OCI-LY1 (cell line): ENCODE data around the gene CNPY4.

ENCODE experiments used
- H2AFZ ChIP-seq: fragments of 200-600 bp; sonication (generic), shearing (Covaris generic); 2 replicates; pipeline ENCODE4 v1.6.0; 2014; ENCODE audit warnings: antibody characterized with exemption, mild to moderate bottlenecking, low read length
- H3F3A ChIP-seq: fragments of 200-600 bp; sonication (generic), shearing (Covaris generic); 2 replicates; pipeline ENCODE4 v1.6.0; 2014; ENCODE audit warnings: mild to moderate bottlenecking, antibody characterized with exemption, low read length, moderate library complexity; ENCODE audit not compliant: insufficient read depth
- H3K27ac ChIP-seq: fragments of 200-600 bp; sonication (generic); 2 replicates; pipeline ENCODE4 v1.5.1; 2014; ENCODE audit warnings: low read length, mixed run types, mild to moderate bottlenecking, low read depth; ENCODE audit not compliant: poor library complexity, severe bottlenecking
- H3K27me3 ChIP-seq: fragments of 200-600 bp; sonication (generic); 2 replicates; pipeline ENCODE4 v1.6.0; 2014; ENCODE audit warnings: antibody characterized with exemption, mild to moderate bottlenecking, low read length, moderate library complexity; ENCODE audit not compliant: insufficient read depth
- H3K36me3 ChIP-seq: fragments of 200-600 bp; sonication (generic); 2 replicates; pipeline ENCODE4 v1.6.1; 2014; ENCODE audit warnings: mild to moderate bottlenecking, antibody characterized with exemption, low read length, moderate library complexity, mixed read lengths; ENCODE audit not compliant: insufficient read depth
- H3K4me1 ChIP-seq: fragments of 200-600 bp; sonication (generic); 2 replicates; pipeline ENCODE4 v1.5.1; 2014; ENCODE audit warnings: mild to moderate bottlenecking, low read length, moderate library complexity; ENCODE audit not compliant: insufficient read depth, severe bottlenecking
- H3K4me2 ChIP-seq: fragments of 200-600 bp; sonication (generic), shearing (Covaris generic); 2 replicates; pipeline ENCODE4 v1.6.1; 2014; ENCODE audit warnings: low read length
- H3K4me3 ChIP-seq: fragments of 200-600 bp; sonication (generic); 2 replicates; pipeline ENCODE4 v1.5.1; 2014; ENCODE audit warnings: low read length, low read depth, mild to moderate bottlenecking, mixed read lengths; ENCODE audit not compliant: poor library complexity, severe bottlenecking
- H3K79me2 ChIP-seq: fragments of 200-600 bp; shearing (Covaris generic); 2 replicates; pipeline ENCODE4 v1.6.1; 2016; ENCODE audit warnings: mixed run types, low read length, mixed read lengths; ENCODE audit not compliant: insufficient read depth
- H3K9ac ChIP-seq: fragments of 200-600 bp; sonication (generic), shearing (Covaris generic); 2 replicates; pipeline ENCODE4 v1.6.1; 2014; ENCODE audit warnings: mild to moderate bottlenecking, low read length, mixed read lengths
- H3K9me2 ChIP-seq: fragments of 200-600 bp; sonication (generic), shearing (Covaris generic); 2 replicates; pipeline ENCODE4 v1.6.1; 2014; ENCODE audit warnings: low read depth, mild to moderate bottlenecking, low read length, mixed read lengths
- H3K9me3 ChIP-seq: fragments of 200-600 bp; shearing (Covaris generic); 2 replicates; pipeline ENCODE4 v1.6.1; 2014; ENCODE audit warnings: low read length, mixed read lengths
- H4K20me1 ChIP-seq: fragments of 200-600 bp; sonication (generic), shearing (Covaris generic); 2 replicates; pipeline ENCODE4 v1.6.0; 2016; ENCODE audit warnings: mild to moderate bottlenecking, low read length; ENCODE audit not compliant: insufficient read depth
- EZH2 ChIP-seq: fragments of 200-600 bp; sonication (generic), shearing (Covaris generic); IDR thresholded peaks from 2 replicates; pipeline ENCODE4 v1.8.0; 2017; ENCODE audit warnings: borderline replicate concordance, mixed run types, mild to moderate bottlenecking, antibody characterized with exemption, low read length, moderate library complexity, mixed read lengths
- TF ChIP-seq, protein P1 (sequence below): fragments of 200-600 bp; sonication (generic), shearing (Covaris generic); IDR thresholded peaks from 2 replicates; pipeline ENCODE4 v1.5.1; 2017; ENCODE audit warnings: mild to moderate bottlenecking, antibody characterized with exemption, low read length, moderate library complexity, mixed read lengths

CNPY4 gene

DNA sequence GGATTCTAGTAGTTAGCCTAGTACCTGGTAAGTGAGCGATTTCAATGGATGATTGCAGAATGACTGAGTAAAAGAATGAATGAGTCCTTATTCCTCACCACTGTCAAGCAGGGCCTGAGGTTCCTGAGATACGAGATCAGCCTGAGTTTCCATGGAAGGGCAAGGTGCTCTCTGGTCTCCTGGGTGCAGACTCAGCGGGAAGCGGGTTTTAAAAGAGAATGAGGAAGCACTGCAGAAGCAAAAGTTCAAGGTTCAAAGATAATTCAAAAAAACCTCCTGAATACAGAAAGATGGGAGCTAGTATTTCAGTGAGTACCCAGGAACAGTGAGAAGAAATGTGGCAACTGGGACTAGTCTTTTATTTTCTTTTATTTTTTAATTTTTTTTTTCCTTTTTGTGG, 42.2 kb upstream of the CNPY4 start:
- Histone ChIP-seq H3F3A (peaks cover 5% of the 10 kb centered on the region; the same call in 1 of the 2 replicates), H3K4me3 (no peak overlapping the region), H3K36me3 (peaks cover 69% of the 10 kb centered on the region), H2AFZ (no peak overlapping the region), H3K79me2 (peaks cover 6% of the 10 kb centered on the region), H3K9ac (no peak overlapping the region), H3K4me1 (peaks cover 12% of the 10 kb centered on the region), H3K9me3 (peaks cover 9% of the 10 kb centered on the region), H4K20me1 (no peaks in the 10 kb centered on the region), H3K27me3 (no peaks in the 10 kb centered on the region), H3K27ac (no peak overlapping the region), H3K4me2 (no peak overlapping the region), H3K9me2 (no peaks in the 10 kb centered on the region)
- TF ChIP-seq, protein P1, sequence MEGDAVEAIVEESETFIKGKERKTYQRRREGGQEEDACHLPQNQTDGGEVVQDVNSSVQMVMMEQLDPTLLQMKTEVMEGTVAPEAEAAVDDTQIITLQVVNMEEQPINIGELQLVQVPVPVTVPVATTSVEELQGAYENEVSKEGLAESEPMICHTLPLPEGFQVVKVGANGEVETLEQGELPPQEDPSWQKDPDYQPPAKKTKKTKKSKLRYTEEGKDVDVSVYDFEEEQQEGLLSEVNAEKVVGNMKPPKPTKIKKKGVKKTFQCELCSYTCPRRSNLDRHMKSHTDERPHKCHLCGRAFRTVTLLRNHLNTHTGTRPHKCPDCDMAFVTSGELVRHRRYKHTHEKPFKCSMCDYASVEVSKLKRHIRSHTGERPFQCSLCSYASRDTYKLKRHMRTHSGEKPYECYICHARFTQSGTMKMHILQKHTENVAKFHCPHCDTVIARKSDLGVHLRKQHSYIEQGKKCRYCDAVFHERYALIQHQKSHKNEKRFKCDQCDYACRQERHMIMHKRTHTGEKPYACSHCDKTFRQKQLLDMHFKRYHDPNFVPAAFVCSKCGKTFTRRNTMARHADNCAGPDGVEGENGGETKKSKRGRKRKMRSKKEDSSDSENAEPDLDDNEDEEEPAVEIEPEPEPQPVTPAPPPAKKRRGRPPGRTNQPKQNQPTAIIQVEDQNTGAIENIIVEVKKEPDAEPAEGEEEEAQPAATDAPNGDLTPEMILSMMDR: no peak
- no peak for TF ChIP-seq EZH2

DNA sequence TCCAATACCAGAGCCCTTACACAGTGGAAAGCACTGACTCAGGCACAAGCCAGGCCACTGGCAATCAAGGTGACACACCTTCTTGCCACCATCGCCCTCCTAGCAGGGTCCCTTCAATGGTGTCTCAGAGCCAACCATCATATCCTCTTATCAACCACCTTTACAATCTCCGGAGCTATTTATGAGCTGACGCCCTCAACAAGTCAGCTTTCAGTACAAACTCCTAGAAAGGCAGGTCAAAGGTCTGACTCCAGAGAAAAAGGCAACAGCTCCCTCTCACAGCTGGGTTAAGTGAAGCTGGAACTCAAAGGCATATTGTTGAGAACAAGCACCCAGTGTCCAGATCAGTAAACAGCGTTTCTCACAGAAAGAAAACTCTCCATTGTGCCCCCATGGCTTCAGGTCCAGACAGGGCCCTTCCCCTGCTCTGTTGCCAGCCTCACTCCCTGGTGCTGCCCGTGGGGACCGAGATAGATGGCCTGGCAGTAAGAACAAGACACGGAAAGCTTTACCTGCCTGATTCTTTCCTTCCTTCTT, 40.3 kb upstream of the CNPY4 start:
- Histone ChIP-seq H3K36me3 (peaks cover 50% of the 10 kb centered on the region), H4K20me1 (no peaks in the 10 kb centered on the region), H3K27ac (no peak overlapping the region), H3F3A (peaks cover 10% of the 10 kb centered on the region; the same call in 1 of the 2 replicates), H3K27me3 (no peaks in the 10 kb centered on the region), H3K79me2 (peaks cover 6% of the 10 kb centered on the region), H3K9me3 (no peaks in the 10 kb centered on the region), H3K4me1 (peaks cover 20% of the 10 kb centered on the region), H2AFZ (no peak overlapping the region), H3K4me2 (no peak overlapping the region), H3K4me3 (no peak overlapping the region), H3K9me2 (no peaks in the 10 kb centered on the region), H3K9ac (no peak overlapping the region)
- TF ChIP-seq EZH2: no peak
- TF ChIP-seq, protein P1: no peak

DNA sequence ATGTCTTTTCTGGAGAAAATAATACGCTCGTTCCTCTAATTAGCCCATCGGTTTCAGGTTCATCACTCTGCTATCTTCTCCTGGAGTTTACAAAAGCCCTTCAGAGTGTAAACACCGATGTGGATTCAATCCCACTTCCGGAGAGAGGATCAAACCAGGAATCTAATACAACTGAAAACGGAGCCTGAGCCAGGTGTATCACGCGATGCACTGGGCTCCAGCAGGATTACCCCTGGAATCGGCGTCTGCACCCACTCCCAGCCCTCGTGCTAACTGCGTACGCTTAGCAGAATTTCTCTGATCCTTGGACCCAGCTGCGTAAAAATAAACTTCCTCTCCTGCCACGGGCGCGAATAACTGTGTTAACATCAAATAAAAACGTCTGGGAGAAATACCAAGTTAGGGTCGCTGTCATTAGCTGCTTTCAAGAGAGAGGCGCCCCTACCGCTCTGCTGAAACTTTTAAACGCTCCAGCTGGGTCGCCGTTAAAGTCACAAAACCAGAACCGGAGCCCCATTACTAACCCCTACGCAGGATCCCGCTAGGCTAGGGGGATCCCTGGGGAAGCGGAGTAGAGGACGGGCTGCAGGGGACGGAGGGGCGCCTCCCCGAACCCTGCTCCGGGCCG, 38.4 kb upstream of the CNPY4 start:
- no peak overlapping the region for H2AFZ ChIP-seq

More for the DNA sequence above, 38.4 kb upstream of the CNPY4 start:
- H3K4me1 ChIP-seq: peaks cover 20% of the 10 kb centered on the region
- H3F3A ChIP-seq: peaks cover 10% of the 10 kb centered on the region; the same call in 1 of the 2 replicates
- peaks cover 6% of the 10 kb centered on the region for H3K79me2 ChIP-seq
- peak overlapping the region; percentile 4 for H3K27ac ChIP-seq
- H3K9me2 ChIP-seq: no peaks in the 10 kb centered on the region
- TF ChIP-seq, protein P1: no peak
- no peak for TF ChIP-seq EZH2
- H3K4me2 ChIP-seq: peak overlapping the region; percentile 76
- H3K27me3 ChIP-seq: no peaks in the 10 kb centered on the region
- no peaks in the 10 kb centered on the region for H3K9me3 ChIP-seq
- H3K36me3 ChIP-seq: peaks cover 31% of the 10 kb centered on the region
- H3K4me3 ChIP-seq: peak overlapping the region; percentile 75
- no peaks in the 10 kb centered on the region for H4K20me1 ChIP-seq
- peak overlapping the region; percentile 70 for H3K9ac ChIP-seq
